Vagina (tissue), 2 donors: ENCODE results near the gene SAMD10. TPM values are rescaled to one million over a fixed set of nuclear protein-coding genes. Genes with fewer than 3 reads are reported as not detected.

Experiments used
- DNase-seq, 2 donors: peaks; one replicate each; pipeline ENCODE4 v3.0.0-alpha.2; 2017; ENCODE audit errors: extremely low spot score in 2 of 2
- H3K27ac ChIP-seq: fragments of 200-600 bp; sonication (generic); one replicate; pipeline ENCODE4 v1.5.1; 2019
- H3K27me3 ChIP-seq: fragments of 200-600 bp; sonication (generic); one replicate; pipeline ENCODE4 v1.5.1; 2019
- H3K36me3 ChIP-seq, 2 donors: fragments of 200-600 bp; sonication (generic); one replicate each; pipeline ENCODE4 v1.5.1; 2017 to 2019
- H3K4me1 ChIP-seq: fragments of 200-600 bp; sonication (generic); one replicate; pipeline ENCODE4 v1.5.1; 2019
- H3K4me3 ChIP-seq, 2 donors: fragments of 200-600 bp; sonication (generic); 1 replicate in 1 of 2; 2 replicates in 1 of 2; pipeline ENCODE4 v1.5.1; 2016 to 2019
- H3K9me3 ChIP-seq: fragments of 200-600 bp; sonication (generic); one replicate; pipeline ENCODE4 v1.5.1; 2019
- POLR2A ChIP-seq, 2 donors: fragments of 450-650 bp; IDR thresholded peaks; one replicate each; pipeline ENCODE4 v1.6.1; 2017; ENCODE audit warnings: antibody characterized with exemption in 2 of 2, mild to moderate bottlenecking in 2 of 2, moderate library complexity in 2 of 2
- POLR2AphosphoS5 ChIP-seq, 2 donors: sonication (generic); formaldehyde crosslinking; IDR thresholded peaks; one replicate each; pipeline ENCODE4 v1.9.0; 2017; ENCODE audit warnings: antibody characterized with exemption in 2 of 2, mild to moderate bottlenecking in 2 of 2, low read depth in 1 of 2; ENCODE audit not compliant: insufficient read depth in 1 of 2
- intact Hi-C: fragments of 100-400 bp; cut with DNase I; formaldehyde crosslinking; loops from one replicate; pipeline ENCODE4 v1.15.1; 2023
- total RNA-seq: library from RNA; depleted of rRNA; stranded (reverse); fragments of >200 nt; gene quantifications from one replicate; pipeline ENCODE4 v1.2.3, GENCODE V29; 2016
- TF ChIP-seq, protein P1 (sequence below), 3 experiments: fragments of 450-650 bp in 2 of 3; fragments of 200-600 bp in 1 of 3; sonication (generic) in 1 of 3; IDR thresholded peaks; one replicate each; pipeline ENCODE4 v1.5.1; 2017 to 2019; ENCODE audit warnings: antibody characterized with exemption in 3 of 3, mild to moderate bottlenecking in 2 of 3, moderate library complexity in 2 of 3

SAMD10 gene
- total RNA-seq, 1 donor from 2014 or later, result 11.8 TPM

GRCh38 chr20:63952210-63952535, 27.3 kb downstream of the SAMD10 start:
- H3K27ac ChIP-seq, result peak overlapping the region; percentile 91
- intact Hi-C loops, result no loop called here
- H3K9me3 ChIP-seq, result no peaks in the 10 kb centered on the region
- H3K4me3 ChIP-seq, result no peak overlapping the region
- H3K36me3 ChIP-seq, result no peaks in the 10 kb centered on the region
- TF ChIP-seq, protein P1, sequence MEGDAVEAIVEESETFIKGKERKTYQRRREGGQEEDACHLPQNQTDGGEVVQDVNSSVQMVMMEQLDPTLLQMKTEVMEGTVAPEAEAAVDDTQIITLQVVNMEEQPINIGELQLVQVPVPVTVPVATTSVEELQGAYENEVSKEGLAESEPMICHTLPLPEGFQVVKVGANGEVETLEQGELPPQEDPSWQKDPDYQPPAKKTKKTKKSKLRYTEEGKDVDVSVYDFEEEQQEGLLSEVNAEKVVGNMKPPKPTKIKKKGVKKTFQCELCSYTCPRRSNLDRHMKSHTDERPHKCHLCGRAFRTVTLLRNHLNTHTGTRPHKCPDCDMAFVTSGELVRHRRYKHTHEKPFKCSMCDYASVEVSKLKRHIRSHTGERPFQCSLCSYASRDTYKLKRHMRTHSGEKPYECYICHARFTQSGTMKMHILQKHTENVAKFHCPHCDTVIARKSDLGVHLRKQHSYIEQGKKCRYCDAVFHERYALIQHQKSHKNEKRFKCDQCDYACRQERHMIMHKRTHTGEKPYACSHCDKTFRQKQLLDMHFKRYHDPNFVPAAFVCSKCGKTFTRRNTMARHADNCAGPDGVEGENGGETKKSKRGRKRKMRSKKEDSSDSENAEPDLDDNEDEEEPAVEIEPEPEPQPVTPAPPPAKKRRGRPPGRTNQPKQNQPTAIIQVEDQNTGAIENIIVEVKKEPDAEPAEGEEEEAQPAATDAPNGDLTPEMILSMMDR (IDR thresholded peaks at IDR 0.05), result no peak
- no peak for TF ChIP-seq POLR2A (IDR thresholded peaks at IDR 0.05)
- TF ChIP-seq POLR2AphosphoS5 (IDR thresholded peaks at IDR 0.05; ENCODE audit: insufficient read depth in 1 of 2, low read depth in 1 of 2), result no peak
- DNase-seq, result no peak
- H3K27me3 ChIP-seq, result no peaks in the 10 kb centered on the region
- peaks cover 92% of the 10 kb centered on the region for H3K4me1 ChIP-seq

DNA sequence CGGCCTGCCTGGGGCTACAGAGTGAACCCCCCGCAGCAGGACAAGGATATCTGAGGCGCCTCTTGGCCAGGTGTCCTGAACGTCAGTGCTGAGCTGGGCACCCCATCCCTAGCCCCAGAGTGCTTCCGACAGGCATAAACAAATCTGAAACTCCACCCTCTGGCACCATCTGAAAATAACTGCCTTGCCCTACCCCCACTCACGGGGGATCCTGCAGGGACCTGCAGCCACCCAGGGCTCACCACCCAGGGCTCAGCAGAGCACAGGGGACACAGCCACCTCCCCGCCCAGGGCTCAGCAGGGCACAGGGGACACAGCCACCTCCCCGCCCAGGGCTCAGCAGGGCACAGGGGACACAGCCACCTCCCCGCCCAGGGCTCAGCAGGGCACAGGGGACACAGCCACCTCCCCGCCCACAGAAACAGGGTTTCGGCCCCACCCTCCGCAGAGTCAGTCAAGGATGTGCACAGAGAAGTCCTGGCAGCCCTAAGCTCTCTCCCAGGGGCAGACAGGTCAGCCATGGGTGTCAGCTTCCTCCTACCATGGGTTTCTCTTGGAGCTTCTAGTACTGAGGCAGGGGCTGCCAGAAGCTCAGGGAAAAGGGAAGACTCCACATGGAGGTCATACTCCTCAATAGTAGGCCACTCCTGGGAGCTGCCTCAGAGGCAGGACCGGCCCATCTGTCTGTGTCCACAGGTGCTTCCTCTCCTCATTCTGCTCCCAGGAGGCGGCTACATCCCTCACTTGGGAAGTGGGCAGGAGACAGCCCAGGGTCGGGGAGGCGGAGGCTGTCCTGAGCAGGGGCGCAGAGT, 27.8 kb downstream of the SAMD10 start:
- TF ChIP-seq POLR2A (IDR thresholded peaks at IDR 0.05) (no peak), POLR2AphosphoS5 (IDR thresholded peaks at IDR 0.05; ENCODE audit: insufficient read depth in 1 of 2, low read depth in 1 of 2) (no peak)
- TF ChIP-seq, protein P1 (IDR thresholded peaks at IDR 0.05), result no peak
- DNase-seq, result no peak
- intact Hi-C loops, result no loop called here
- no peaks in the 10 kb centered on the region for H3K36me3 ChIP-seq
- no peaks in the 10 kb centered on the region for H3K27me3 ChIP-seq
- H3K4me3 ChIP-seq, result no peak overlapping the region
- no peaks in the 10 kb centered on the region for H3K9me3 ChIP-seq
- peaks cover 90% of the 10 kb centered on the region for H3K4me1 ChIP-seq
- H3K27ac ChIP-seq, result peak overlapping the region; percentile 91

- no peak for DNase-seq
- peak overlapping the region in 1 of 2 donors; percentile 10 for H3K4me3 ChIP-seq
- H3K9me3 ChIP-seq, result no peaks in the 10 kb centered on the region
- H3K27ac ChIP-seq, result peak overlapping the region; percentile 91
- peaks cover 0 to 6% of the 10 kb centered on the region in 2 donors for H3K36me3 ChIP-seq
- peaks cover 90% of the 10 kb centered on the region for H3K4me1 ChIP-seq
- TF ChIP-seq POLR2AphosphoS5 (IDR thresholded peaks at IDR 0.05; ENCODE audit: insufficient read depth in 1 of 2, low read depth in 1 of 2), result no peak
- TF ChIP-seq POLR2A (IDR thresholded peaks at IDR 0.05), result no peak
- TF ChIP-seq, protein P1 (IDR thresholded peaks at IDR 0.05), result no peak
- no peaks in the 10 kb centered on the region for H3K27me3 ChIP-seq
- intact Hi-C loops, result no loop called here
Observed at GRCh38 chr20:63950701-63951397, 28.6 kb downstream of the SAMD10 start.

DNA sequence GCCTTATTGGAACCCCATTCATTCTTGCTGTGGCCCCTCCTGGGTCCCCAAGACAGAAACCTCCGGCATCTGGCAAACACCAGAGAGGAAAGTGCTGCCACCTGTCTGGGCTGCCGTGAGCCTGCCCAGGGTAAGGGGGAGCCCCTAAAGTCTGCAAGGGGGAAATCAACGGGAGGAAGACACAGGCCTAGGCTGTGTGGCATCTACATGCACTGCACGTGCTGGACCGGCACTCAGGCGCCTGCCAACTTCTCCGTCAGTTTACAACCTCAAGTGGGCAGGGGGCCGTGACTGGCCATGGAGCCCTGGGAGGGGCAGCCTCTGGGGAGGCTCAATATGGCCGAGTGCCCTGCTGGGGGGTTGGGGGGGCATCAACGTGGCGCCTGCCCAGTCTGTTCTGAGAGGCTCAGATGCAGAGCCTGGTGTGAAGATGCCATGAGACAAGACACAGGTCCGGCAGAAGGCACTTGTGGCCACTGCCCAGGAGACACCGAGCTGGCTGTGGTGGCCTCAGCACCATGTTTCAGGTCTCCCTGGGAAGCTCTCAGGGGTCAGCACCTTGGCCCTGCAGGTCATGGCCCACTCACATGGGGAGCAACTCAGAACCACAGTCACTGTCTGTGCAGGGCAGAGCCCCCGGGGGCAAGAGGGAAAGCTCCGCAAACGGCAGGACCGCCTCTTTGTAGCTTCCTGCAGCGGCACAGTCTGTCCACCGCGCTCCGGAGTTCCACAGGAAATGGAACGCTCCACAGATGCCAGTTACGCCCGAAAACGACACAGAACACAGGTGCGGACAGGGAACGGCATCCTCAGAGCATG, 31.6 kb downstream of the SAMD10 start:
- H3K27me3 ChIP-seq, result no peaks in the 10 kb centered on the region
- TF ChIP-seq POLR2A (IDR thresholded peaks at IDR 0.05) (no peak), POLR2AphosphoS5 (IDR thresholded peaks at IDR 0.05; ENCODE audit: insufficient read depth in 1 of 2, low read depth in 1 of 2) (peak in 1 of 2 donors; percentile 18)
- TF ChIP-seq, protein P1 (IDR thresholded peaks at IDR 0.05), result no peak
- no peak for DNase-seq
- peak overlapping the region in 1 of 2 donors; percentile 45 for H3K4me3 ChIP-seq
- peaks cover 69% of the 10 kb centered on the region for H3K4me1 ChIP-seq
- peaks cover 0 to 35% of the 10 kb centered on the region in 2 donors for H3K36me3 ChIP-seq
- peak overlapping the region; percentile 91 for H3K27ac ChIP-seq
- intact Hi-C loops, result no loop called here
- no peaks in the 10 kb centered on the region for H3K9me3 ChIP-seq
